NCI-H2029 treated with DMSO at 0.1 percent for 48 hours (cell line): Measurements from ENCODE around the gene PLB1.

Experiments
- DNase-seq: peaks from one replicate; lab custom pipeline; 2025; lab: John Stamatoyannopoulos, UW

PLB1 gene

DNA sequence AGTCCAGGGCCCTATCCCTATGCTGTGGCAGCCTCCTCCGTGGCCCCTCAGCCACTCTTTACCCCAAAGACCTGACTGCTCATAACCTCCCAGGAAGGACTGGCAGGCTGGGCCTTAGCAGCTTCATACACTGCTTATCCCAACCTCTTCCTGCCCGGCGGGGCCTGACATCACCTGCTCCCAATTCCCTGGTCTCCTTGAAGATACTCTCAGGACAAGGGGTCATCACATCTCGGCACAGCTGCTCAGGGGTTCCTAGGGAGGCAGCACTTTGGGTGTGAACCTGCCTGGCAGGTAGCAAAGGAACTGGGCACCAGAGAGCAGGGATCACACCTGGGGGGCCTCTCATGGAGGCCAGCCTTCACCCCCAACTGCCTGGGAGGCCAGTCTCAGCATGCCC lies 68.5 kb downstream of the PLB1 start:
- no peak for DNase-seq

- DNase-seq = no peak
Observed at GRCh38 chr2:28565033-28565432, 69.2 kb downstream of the PLB1 start.

DNA sequence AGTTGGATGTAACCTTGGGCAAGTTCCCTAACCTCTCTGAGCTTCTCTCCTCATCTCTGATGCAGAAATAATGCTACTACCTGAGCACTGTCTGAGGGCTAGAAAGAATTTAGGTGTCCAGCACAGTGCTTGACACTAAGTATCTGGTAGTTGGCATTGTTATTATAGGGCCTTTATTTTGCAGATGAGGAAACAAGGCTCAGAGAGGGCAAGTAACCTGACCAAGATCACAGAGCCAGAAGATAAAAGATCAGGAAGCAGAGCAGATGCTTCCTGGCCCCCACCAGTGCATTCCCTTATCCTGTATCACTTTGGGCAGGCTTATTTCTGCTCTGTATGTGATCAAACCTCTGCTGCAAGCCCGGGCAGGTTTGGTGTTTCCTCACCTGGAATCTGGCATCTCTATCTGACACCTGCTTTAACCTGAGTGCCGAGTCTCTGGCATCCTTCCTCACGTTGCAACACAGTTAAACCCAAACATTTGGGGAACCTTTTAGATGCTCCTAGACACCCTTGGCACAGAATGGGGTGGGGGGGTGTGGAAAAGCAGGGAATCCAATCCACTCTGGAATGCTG lies 69.9 kb downstream of the PLB1 start:
- no peak for DNase-seq

GRCh38 chr2:28566521-28567041 lies 70.7 kb downstream of the PLB1 start:
- DNase-seq = peak; percentile 43

- DNase-seq = no peak
Observed at GRCh38 chr2:28567061-28567471, 71.2 kb downstream of the PLB1 start.

DNA sequence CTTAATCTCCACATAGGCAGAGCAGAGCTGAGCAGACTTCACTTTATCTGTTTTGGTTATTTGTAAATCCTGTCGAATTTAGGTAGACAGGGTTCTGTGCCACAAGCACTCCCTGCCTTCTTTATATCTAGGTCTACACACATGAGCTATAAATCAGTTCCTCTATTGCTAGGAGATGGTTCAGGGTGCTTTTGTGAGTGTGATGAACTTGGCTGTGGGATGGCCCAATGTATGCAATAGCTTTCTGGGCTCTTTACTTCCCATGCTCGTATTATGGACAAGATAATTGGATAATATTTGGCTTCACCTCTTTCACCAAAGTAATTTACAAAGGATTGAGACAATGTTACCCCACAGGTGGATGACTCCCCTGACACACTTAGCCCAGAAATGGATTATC lies 72.2 kb downstream of the PLB1 start:
- DNase-seq = no peak

DNA sequence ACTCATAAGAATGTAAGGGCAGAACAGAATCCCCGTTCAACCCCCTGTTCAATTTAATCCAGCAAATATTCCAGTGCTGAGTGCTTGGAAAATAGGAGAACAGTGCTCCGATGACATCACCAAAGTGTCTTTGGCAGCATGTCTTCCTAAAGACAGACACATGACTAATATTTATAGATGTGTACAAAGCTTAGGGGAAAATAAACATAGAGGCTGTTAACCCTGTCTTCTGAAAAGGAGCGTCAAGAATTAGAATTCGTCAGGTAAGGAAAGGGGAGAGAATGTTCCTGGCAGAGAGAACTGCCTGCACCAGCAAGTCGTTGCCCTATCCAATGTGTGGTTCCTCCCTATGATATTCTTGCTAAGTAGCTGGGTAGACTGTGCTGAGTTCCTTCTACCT lies 72.7 kb downstream of the PLB1 start:
- no peak for DNase-seq

DNA sequence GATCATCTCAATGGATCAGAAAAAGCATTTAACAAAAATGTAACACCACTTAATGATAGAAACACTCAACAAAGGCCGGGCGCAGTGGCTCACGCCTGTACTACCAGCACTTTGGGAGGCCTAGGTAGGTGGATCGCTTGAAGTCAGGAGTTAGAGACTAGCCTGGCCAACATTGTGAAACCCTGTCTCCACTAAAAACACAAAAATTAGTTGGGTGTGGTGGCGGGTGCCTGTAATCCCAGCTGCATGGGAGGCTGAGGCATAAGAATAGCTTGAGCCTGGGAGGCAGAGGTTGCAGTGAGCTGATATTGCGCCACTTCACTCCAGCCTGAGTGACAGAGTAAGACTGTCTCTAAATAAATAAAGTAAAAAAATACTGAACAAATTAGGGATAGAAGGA lies 74.6 kb downstream of the PLB1 start:
- DNase-seq = no peak

GRCh38 chr2:28576714-28577113 lies 80.9 kb downstream of the PLB1 start:
- no peak for DNase-seq

- no peak for DNase-seq
Observed at GRCh38 chr2:28577791-28578680, 82.2 kb downstream of the PLB1 start.

DNA sequence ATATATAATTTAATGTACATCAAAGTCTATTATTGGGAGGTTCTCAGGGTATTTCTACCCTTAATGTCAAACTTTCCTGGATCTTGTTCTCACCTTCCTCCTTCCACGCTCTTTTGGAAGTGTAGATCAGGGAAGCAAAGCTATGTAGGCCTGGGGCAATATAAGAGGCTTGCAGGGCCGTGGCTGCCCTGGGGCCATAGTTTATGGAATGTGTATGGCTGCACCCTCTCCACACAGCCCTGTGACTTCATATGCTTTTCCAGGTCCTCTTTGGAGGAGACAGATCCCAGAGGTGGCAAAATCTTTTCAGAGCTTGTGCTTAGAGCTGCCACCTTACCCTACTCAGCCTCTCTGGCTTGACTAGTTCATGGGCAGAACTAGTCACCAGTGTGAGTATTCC lies 82.9 kb downstream of the PLB1 start:
- no peak for DNase-seq

DNA sequence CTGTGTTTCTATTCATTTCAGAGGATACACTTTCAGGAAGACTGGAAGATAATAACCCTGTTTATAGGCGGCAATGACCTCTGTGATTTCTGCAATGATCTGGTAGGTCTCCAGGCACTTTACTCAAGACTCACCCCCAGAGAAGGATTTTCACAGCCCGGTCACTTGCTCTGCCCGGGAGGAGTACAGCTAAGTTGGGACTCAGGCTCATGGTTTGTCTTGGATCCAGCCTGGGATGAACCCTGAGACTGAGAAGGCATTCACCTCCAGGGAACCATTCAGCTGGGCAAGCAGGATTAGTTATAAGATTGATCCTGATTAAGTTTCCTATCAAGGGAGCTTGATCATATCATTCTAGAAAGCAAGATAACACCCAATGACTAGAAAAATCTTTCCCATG lies 83.7 kb downstream of the PLB1 start:
- no peak for DNase-seq

GRCh38 chr2:28580078-28580477 lies 84.2 kb downstream of the PLB1 start:
- DNase-seq = no peak

GRCh38 chr2:28581312-28581711 lies 85.5 kb downstream of the PLB1 start:
- no peak for DNase-seq

- no peak for DNase-seq
Observed at GRCh38 chr2:28582152-28582551, 86.3 kb downstream of the PLB1 start.

DNA sequence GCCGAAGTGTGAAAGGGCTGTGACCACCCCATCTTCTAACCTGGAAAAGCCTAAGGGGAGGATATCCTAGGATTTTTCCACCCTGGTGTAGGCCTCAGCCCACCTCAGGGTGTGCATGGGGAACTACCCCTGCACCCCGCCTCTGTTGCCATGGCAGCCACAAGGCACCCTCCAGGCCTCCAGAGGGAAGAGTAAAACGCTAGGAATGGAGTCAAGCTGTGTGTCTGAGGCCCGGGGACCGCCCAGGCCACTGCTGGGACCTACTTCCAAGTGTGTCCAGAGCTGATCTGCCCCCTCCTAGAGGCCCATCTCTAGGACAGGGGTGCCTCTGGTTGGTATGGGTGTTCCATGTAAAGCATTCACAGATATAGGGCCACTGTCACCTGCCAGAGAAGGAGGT lies 86.7 kb downstream of the PLB1 start:
- no peak for DNase-seq

DNA sequence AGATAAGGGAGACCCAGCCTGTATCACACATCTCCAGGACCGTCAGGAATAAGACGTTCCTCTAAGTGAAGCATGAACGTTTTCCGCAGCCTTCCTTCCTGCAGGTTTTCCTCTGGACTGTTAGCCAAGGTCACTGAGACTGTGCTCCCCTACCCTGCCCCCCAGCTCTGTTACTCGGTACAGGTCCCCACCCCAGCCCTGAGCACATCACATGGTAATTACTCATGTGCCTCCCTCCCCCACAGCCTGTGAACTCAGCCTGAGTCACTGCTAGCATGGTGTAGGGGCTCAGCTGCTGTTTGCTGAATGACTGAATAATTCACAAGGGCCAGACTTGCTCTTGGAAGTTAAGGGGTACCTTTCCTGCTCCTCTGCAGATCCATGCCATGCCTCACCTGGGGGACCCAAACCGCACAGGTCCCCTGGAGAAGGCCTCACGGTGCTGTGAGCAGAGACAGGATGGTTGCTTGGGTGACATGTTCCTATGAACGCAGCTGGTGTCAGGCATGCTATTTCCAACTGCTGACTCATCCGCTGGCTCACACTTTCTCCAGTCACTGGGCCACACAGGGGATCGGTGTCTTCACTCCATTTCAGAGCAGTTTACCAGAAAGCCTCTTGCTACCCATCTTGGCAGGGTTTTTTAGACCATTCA lies 88.2 kb downstream of the PLB1 start:
- DNase-seq = no peak

DNA sequence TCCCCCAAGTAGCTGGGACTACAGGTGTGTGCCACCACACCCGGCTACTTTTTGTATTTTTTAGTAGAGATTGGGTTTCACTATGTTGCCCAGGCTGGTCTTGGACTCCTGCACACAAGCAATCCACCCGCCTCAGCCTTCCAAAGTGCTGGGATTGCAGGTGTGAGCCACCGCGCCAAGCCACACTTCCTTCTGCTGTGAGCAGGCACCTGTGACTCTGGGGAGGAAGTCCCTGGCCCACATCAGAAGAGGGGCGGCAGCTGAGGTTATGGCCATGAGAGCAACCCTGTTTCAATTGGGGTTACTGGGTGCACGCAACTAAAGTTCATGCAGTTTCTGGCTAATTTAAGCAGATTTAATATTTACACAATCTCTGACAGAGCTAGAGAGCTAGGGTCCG lies 91.0 kb downstream of the PLB1 start:
- no peak for DNase-seq

- no peak for DNase-seq
Observed at GRCh38 chr2:28587526-28588291, 91.8 kb downstream of the PLB1 start.

DNA sequence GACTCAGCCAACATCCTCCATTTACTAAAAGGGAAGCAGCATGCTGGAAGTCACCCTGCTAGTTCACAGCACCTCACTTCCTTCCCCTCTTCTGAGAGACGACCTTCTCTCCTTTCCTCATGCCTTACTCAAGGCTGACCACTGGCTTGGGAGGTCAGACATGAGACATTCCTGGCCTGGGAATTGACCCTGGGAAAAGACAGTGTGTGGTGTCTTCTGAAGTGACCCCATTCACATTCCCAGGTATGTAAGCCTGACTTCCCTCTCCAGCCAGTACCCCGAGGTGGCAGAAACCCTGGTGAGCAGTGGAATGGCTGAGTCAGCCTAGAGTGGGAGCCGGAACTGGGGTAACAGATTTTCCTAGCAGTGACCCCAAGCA lies 92.4 kb downstream of the PLB1 start:
- no peak for DNase-seq

GRCh38 chr2:28589746-28590463 lies 94.0 kb downstream of the PLB1 start:
- DNase-seq = no peak
